SK-N-SH (cell line): ENCODE measurements around the gene LRRC10B.
A peak's percentile ranks its signal among the peaks of the same experiment; 100 is the strongest.

Experiments used
- RCOR1 ChIP-seq: fragments of 150-350 bp; IDR thresholded peaks from 2 replicates; pipeline ENCODE4 v1.6.1; 2017; ENCODE audit warnings: antibody characterized with exemption, low read length
- RFX5 ChIP-seq: IDR thresholded peaks from 2 replicates; pipeline ENCODE4 v1.6.1; 2012; ENCODE audit warnings: mild to moderate bottlenecking, improper control_type of control experiment, low read length
- RXRA ChIP-seq: IDR thresholded peaks from 2 replicates; pipeline ENCODE4 v1.4.0; 2012; ENCODE audit warnings: low read depth, mild to moderate bottlenecking, borderline replicate concordance
- TF ChIP-seq, protein P1 (sequence below): fragments of 200-600 bp; sonication (generic); IDR thresholded peaks from 2 replicates; pipeline ENCODE4 v1.6.1; 2017; ENCODE audit warnings: antibody characterized with exemption, mild to moderate bottlenecking, moderate library complexity
- TF ChIP-seq, protein P2 (sequence below): IDR thresholded peaks from 2 replicates; pipeline ENCODE4 v1.6.1; 2012; ENCODE audit warnings: mild to moderate bottlenecking, low read depth, low read length, moderate library complexity
- TF ChIP-seq, protein P3 (sequence below): IDR thresholded peaks from 2 replicates; pipeline ENCODE4 v1.4.0; 2012; ENCODE audit warnings: low read depth, borderline replicate concordance

DNA sequence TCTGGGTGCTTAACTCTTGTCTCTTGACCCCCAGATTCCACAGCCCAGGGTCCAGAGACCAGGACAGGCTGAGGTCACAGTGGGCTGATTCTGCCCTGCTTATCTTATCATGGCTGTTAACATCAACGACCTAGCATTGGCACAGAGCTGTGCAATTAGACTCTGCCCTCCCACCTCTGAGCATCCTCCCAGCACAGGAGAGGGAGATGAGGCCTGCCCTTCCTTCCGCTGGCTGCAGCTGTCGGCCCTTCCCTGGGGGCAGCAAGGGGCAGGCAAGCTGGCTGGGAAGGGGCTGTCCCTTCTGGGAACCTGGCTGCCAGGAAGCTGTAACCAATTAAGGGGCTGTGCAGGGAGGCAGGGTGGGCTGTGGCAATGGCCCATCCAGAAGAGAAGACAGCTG is 22.5 kb downstream of the LRRC10B start:
- TF ChIP-seq RCOR1 (peak; percentile 94), RXRA (no peak), RFX5 (no peak)
- TF ChIP-seq, protein P1, sequence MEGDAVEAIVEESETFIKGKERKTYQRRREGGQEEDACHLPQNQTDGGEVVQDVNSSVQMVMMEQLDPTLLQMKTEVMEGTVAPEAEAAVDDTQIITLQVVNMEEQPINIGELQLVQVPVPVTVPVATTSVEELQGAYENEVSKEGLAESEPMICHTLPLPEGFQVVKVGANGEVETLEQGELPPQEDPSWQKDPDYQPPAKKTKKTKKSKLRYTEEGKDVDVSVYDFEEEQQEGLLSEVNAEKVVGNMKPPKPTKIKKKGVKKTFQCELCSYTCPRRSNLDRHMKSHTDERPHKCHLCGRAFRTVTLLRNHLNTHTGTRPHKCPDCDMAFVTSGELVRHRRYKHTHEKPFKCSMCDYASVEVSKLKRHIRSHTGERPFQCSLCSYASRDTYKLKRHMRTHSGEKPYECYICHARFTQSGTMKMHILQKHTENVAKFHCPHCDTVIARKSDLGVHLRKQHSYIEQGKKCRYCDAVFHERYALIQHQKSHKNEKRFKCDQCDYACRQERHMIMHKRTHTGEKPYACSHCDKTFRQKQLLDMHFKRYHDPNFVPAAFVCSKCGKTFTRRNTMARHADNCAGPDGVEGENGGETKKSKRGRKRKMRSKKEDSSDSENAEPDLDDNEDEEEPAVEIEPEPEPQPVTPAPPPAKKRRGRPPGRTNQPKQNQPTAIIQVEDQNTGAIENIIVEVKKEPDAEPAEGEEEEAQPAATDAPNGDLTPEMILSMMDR = no peak
- TF ChIP-seq, protein P2, sequence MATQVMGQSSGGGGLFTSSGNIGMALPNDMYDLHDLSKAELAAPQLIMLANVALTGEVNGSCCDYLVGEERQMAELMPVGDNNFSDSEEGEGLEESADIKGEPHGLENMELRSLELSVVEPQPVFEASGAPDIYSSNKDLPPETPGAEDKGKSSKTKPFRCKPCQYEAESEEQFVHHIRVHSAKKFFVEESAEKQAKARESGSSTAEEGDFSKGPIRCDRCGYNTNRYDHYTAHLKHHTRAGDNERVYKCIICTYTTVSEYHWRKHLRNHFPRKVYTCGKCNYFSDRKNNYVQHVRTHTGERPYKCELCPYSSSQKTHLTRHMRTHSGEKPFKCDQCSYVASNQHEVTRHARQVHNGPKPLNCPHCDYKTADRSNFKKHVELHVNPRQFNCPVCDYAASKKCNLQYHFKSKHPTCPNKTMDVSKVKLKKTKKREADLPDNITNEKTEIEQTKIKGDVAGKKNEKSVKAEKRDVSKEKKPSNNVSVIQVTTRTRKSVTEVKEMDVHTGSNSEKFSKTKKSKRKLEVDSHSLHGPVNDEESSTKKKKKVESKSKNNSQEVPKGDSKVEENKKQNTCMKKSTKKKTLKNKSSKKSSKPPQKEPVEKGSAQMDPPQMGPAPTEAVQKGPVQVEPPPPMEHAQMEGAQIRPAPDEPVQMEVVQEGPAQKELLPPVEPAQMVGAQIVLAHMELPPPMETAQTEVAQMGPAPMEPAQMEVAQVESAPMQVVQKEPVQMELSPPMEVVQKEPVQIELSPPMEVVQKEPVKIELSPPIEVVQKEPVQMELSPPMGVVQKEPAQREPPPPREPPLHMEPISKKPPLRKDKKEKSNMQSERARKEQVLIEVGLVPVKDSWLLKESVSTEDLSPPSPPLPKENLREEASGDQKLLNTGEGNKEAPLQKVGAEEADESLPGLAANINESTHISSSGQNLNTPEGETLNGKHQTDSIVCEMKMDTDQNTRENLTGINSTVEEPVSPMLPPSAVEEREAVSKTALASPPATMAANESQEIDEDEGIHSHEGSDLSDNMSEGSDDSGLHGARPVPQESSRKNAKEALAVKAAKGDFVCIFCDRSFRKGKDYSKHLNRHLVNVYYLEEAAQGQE = no peak
- TF ChIP-seq, protein P3, sequence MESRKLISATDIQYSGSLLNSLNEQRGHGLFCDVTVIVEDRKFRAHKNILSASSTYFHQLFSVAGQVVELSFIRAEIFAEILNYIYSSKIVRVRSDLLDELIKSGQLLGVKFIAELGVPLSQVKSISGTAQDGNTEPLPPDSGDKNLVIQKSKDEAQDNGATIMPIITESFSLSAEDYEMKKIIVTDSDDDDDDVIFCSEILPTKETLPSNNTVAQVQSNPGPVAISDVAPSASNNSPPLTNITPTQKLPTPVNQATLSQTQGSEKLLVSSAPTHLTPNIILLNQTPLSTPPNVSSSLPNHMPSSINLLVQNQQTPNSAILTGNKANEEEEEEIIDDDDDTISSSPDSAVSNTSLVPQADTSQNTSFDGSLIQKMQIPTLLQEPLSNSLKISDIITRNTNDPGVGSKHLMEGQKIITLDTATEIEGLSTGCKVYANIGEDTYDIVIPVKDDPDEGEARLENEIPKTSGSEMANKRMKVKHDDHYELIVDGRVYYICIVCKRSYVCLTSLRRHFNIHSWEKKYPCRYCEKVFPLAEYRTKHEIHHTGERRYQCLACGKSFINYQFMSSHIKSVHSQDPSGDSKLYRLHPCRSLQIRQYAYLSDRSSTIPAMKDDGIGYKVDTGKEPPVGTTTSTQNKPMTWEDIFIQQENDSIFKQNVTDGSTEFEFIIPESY = no peak
